BLaER1 treated with 17β-estradiol and CSF1 and Interleukin-3, amounts not matched to agents 10 nM and 100 nM (cell line): Measurements from ENCODE around the gene SFI1.
A peak's percentile ranks its signal among the peaks of the same experiment; 100 is the strongest.

Experiments used
- H3K27ac ChIP-seq, 11 experiments: shearing (Covaris generic); formaldehyde crosslinking; 2 replicates each; pipeline ENCODE4 v1.8.1; 2022
- H3K27me3 ChIP-seq, 11 experiments: shearing (Covaris generic); formaldehyde crosslinking; 2 replicates each; pipeline ENCODE4 v1.8.1; 2022
- H3K36me3 ChIP-seq, 11 experiments: shearing (Covaris generic); formaldehyde crosslinking; 2 replicates each; pipeline ENCODE4 v1.8.1; 2022
- H3K4me1 ChIP-seq, 10 experiments: shearing (Covaris generic); formaldehyde crosslinking; 2 replicates each; pipeline ENCODE4 v1.8.1; 2022
- H3K4me2 ChIP-seq, 11 experiments: shearing (Covaris generic); formaldehyde crosslinking; 2 replicates each; pipeline ENCODE4 v1.8.1; 2022
- H3K4me3 ChIP-seq, 10 experiments: shearing (Covaris generic); formaldehyde crosslinking; 2 replicates each; pipeline ENCODE4 v1.8.1; 2022
- H3K9ac ChIP-seq, 11 experiments: shearing (Covaris generic); formaldehyde crosslinking; 2 replicates each; pipeline ENCODE4 v1.8.1; 2022
- H3K9me3 ChIP-seq, 11 experiments: shearing (Covaris generic); formaldehyde crosslinking; replicated peaks in 1 of 11; 2 replicates each; pipeline ENCODE4 v1.8.1; 2022
- H4K20me1 ChIP-seq, 11 experiments: shearing (Covaris generic); formaldehyde crosslinking; 2 replicates each; pipeline ENCODE4 v1.8.1; 2022
- Cebpa-rat ChIP-seq, 11 experiments: shearing (Covaris generic); IDR thresholded peaks; 2 replicates each; pipeline ENCODE4 v1.8.1; 2022

SFI1 gene

DNA sequence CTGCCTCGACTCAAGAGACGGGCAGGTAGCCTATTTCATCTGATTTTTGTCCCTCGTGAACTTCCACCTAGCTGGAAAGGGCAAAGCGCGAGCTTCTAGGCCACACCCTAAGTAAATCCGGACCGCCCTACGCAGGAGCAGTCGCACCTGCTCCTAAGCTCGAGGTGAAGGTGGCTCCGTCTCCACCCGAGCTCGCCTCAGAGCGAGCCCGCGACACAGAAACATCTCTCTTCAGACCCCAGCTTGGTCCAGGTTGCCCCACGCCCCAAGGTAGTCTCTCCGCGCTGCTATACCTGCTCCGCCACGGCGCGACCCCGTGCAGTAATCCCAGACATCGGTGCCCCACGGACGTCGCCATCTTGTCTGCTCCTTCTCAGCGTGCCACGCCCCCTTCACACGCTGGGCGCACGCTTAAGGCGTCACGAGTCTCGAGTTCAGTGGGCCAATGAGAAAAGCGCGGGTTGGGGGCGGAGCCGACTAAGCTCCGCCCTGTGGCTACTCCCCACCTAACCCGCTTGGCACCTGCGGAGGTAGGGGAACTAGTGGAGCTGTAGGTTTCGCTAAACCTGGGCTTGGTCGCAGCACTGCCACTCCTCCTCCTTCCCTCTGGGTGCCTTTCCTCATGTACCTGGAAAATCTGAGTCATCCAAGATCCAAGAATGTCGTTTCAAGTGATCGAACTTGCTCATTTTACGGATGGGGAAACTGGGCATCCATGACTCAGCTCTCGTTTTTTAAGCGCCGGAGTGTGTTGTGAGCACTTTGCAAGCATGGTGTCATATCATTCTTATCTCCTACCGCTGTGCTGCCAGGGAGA is 165.7 kb downstream of the SFI1 start, which contains the start of gene PISD:
TSS of gene PISD (minus strand) at position 365 of the 817 bp plus-strand sequence. CDS start at position 358, 7 bp downstream.
- H4K20me1 ChIP-seq: peaks cover 0 to 40% (median 0%) of the 10 kb centered on the region in 11 experiments; a peak in 6 of 22 replicates
- peaks cover 0 to 19% (median 0%) of the 10 kb centered on the region in 11 experiments; a peak in 2 of 22 replicates for H3K36me3 ChIP-seq
- peak within 1 kb of the TSS; percentile 69 to 89 (median 82) for H3K9ac ChIP-seq
- H3K4me2 ChIP-seq: peak within 1 kb of the TSS; percentile 84 to 98 (median 97)
- peaks cover 14 to 28% (median 20%) of the 10 kb centered on the region in 10 experiments for H3K4me1 ChIP-seq
- TF ChIP-seq Cebpa-rat (IDR thresholded peaks at IDR 0.05): no peak
- no peaks in the 10 kb centered on the region for H3K9me3 ChIP-seq
- peak within 1 kb of the TSS; percentile 5 to 81 (median 68); a peak in 21 of 22 replicates for H3K27ac ChIP-seq
- peak within 1 kb of the TSS; percentile 79 to 100 (median 92) for H3K4me3 ChIP-seq
- no peaks in the 10 kb centered on the region for H3K27me3 ChIP-seq

DNA sequence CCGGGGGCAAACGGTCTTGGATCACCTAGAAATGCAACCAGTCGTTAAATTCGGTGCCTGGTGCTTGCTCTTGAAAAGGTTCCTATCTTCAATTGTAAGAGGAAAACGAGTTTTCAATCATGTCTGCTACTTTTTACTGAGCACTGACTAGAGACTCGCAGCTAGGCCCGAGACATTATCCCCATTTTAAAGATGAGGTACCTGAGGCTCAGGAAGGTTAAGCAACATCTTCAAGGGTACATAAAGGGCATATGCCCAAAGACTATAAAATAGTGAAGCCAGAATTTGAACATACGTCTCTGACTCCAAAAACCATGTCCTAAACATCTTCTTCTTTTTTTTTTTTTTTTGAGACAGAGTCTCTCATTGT is 166.3 kb downstream of the SFI1 start:
- H3K4me2 ChIP-seq: peak overlapping the region; percentile 73 to 98 (median 97)
- peak overlapping the region; percentile 79 to 100 (median 92) for H3K4me3 ChIP-seq
- H4K20me1 ChIP-seq: peaks cover 0 to 36% (median 0%) of the 10 kb centered on the region in 11 experiments; a peak in 6 of 22 replicates
- H3K4me1 ChIP-seq: peaks cover 15 to 29% (median 22%) of the 10 kb centered on the region in 10 experiments
- H3K27me3 ChIP-seq: no peaks in the 10 kb centered on the region
- TF ChIP-seq Cebpa-rat (IDR thresholded peaks at IDR 0.05): no peak
- H3K27ac ChIP-seq: peak overlapping the region; percentile 5 to 81 (median 61); a peak in 20 of 22 replicates
- H3K36me3 ChIP-seq: peaks cover 0 to 16% (median 0%) of the 10 kb centered on the region in 11 experiments; a peak in 2 of 22 replicates
- peak overlapping the region in 8 of 11 experiments; percentile 69 to 89 (median 82); a peak in 11 of 22 replicates for H3K9ac ChIP-seq
- H3K9me3 ChIP-seq: no peaks in the 10 kb centered on the region
